Epithelial cell of esophagus (primary cell): ENCODE measurements around the gene CEP112.

Source experiments
- DNase-seq: peaks from one replicate; pipeline ENCODE4 v3.0.0; 2010; ENCODE audit warnings: low read depth
- H3K4me3 ChIP-seq: 2 replicates; pipeline ENCODE4 v1.5.1; 2011; ENCODE audit warnings: mild to moderate bottlenecking, low read length, control low read depth
- CTCF ChIP-seq: IDR thresholded peaks from 2 replicates; pipeline ENCODE4 v1.5.1; 2011; ENCODE audit warnings: low read depth, mild to moderate bottlenecking, low read length, control low read depth, inconsistent platforms; ENCODE audit not compliant: insufficient read depth; ENCODE audit errors: missing control alignments

Gene CEP112

GRCh38 chr17:65627108-65627507, 564.8 kb downstream of the CEP112 start:
- no peak for TF ChIP-seq CTCF
- H3K4me3 ChIP-seq = no peak overlapping the region
- no peak for DNase-seq

- no peak overlapping the region for H3K4me3 ChIP-seq
- TF ChIP-seq CTCF = no peak
- no peak for DNase-seq
These were observed 565.5 kb downstream of the CEP112 start for GRCh38 chr17:65626451-65626850.

GRCh38 chr17:65618516-65618915, 573.4 kb downstream of the CEP112 start:
- DNase-seq = no peak
- no peak overlapping the region for H3K4me3 ChIP-seq
- no peak for TF ChIP-seq CTCF

- no peak overlapping the region for H3K4me3 ChIP-seq
- DNase-seq = no peak
- TF ChIP-seq CTCF = no peak
These were observed 574.4 kb downstream of the CEP112 start for GRCh38 chr17:65617496-65617895.

GRCh38 chr17:65609749-65610148, 582.2 kb downstream of the CEP112 start:
- no peak overlapping the region for H3K4me3 ChIP-seq
- no peak for TF ChIP-seq CTCF
- no peak for DNase-seq

GRCh38 chr17:65609286-65609685, 582.6 kb downstream of the CEP112 start:
- no peak for DNase-seq
- TF ChIP-seq CTCF = no peak

GRCh38 chr17:65604070-65604469, 587.9 kb downstream of the CEP112 start:
- no peak for DNase-seq
- TF ChIP-seq CTCF = no peak
- H3K4me3 ChIP-seq = no peak overlapping the region

More at GRCh38 chr17:65609286-65609685, 582.6 kb downstream of the CEP112 start:
- no peak overlapping the region for H3K4me3 ChIP-seq
